GM19328 (cell line): ENCODE results near the gene THUMPD3.

Experiments used
- ATAC-seq: cut with Tn5 transposase; IDR thresholded peaks from one replicate; pipeline ENCODE4 v1.9.1; 2021; ENCODE audit warnings: mild to moderate bottlenecking, moderate library complexity; ENCODE audit not compliant: unreplicated experiment

Gene THUMPD3

GRCh38 chr3:9415485-9416138 is 52.8 kb downstream of the THUMPD3 start:
- ATAC-seq, result no peak

GRCh38 chr3:9416139-9416780 is 53.4 kb downstream of the THUMPD3 start:
- ATAC-seq, result no peak

GRCh38 chr3:9420850-9421549 is 58.1 kb downstream of the THUMPD3 start:
- ATAC-seq, result no peak

- ATAC-seq, result no peak
These were observed 60.0 kb downstream of the THUMPD3 start for GRCh38 chr3:9422712-9423424.

GRCh38 chr3:9428411-9428810 is 65.6 kb downstream of the THUMPD3 start:
- no peak for ATAC-seq

- ATAC-seq, result no peak
These were observed 67.9 kb downstream of the THUMPD3 start for GRCh38 chr3:9430733-9431132.

GRCh38 chr3:9433627-9434521 is 71.0 kb downstream of the THUMPD3 start:
- ATAC-seq, result no peak

- ATAC-seq, result no peak
These were observed 72.5 kb downstream of the THUMPD3 start for GRCh38 chr3:9435316-9435715.
